MCF 10A (cell line): ENCODE data around the gene MPZL2. TPM values are rescaled to one million over a fixed set of nuclear protein-coding genes. Genes with fewer than 3 reads are reported as not detected.
A peak's percentile ranks its signal among the peaks of the same experiment; 100 is the strongest.

Experiments
- BruUV-seq: library from RNA; stranded (reverse); fragments of 400-500 nt; replicated peaks from 2 replicates; lab custom pipeline; 2021; lab: Mats Ljungman, UMichigan
- CTCF ChIA-PET: fragments of 300-600 bp; sonication (Branson Sonifier 250); formaldehyde crosslinking; extraction: SDS; loops from one replicate; lab custom pipeline; 2021; ENCODE audit warnings: antibody characterized with exemption, inconsistent platforms; lab: Yijun Ruan, JAX
- POLR2A ChIA-PET: fragments of 300-600, 350-650 bp; sonication (Branson Sonifier 250); formaldehyde crosslinking; extraction: SDS; loops from one replicate; lab custom pipeline; 2020; ENCODE audit warnings: antibody characterized with exemption, inconsistent platforms; lab: Yijun Ruan, JAX
- DNase-seq: peaks from one replicate; pipeline ENCODE4 v3.0.0-alpha.2; 2018; ENCODE audit not compliant: unreplicated experiment
- H3K27ac Mint-ChIP-seq: one replicate; pipeline ENCODE4 v1.8.0; 2022; ENCODE audit warnings: mild to moderate bottlenecking, low read depth, mixed read lengths; ENCODE audit not compliant: unreplicated experiment
- H3K27me3 Mint-ChIP-seq: one replicate; pipeline ENCODE4 v1.8.0; 2022; ENCODE audit warnings: mixed read lengths; ENCODE audit not compliant: insufficient read depth, unreplicated experiment
- H3K36me3 Mint-ChIP-seq: one replicate; pipeline ENCODE4 v1.8.0; 2022; ENCODE audit warnings: mild to moderate bottlenecking, moderate library complexity, mixed read lengths; ENCODE audit not compliant: insufficient read depth, unreplicated experiment
- H3K4me1 Mint-ChIP-seq: one replicate; pipeline ENCODE4 v1.8.0; 2022; ENCODE audit warnings: mixed read lengths; ENCODE audit not compliant: insufficient read depth, unreplicated experiment
- H3K4me3 Mint-ChIP-seq: one replicate; pipeline ENCODE4 v1.8.0; 2022; ENCODE audit warnings: mild to moderate bottlenecking, moderate library complexity, mixed read lengths; ENCODE audit not compliant: unreplicated experiment
- H3K9me3 Mint-ChIP-seq: one replicate; pipeline ENCODE4 v1.8.0; 2022; ENCODE audit warnings: mixed read lengths; ENCODE audit not compliant: unreplicated experiment
- intact Hi-C: fragments of 100-400 bp; cut with micrococcal nuclease; formaldehyde crosslinking; loops from 2 replicates; pipeline ENCODE4 v1.14.1; 2022
- total RNA-seq: library from RNA; stranded (reverse); gene quantifications from 2 replicates; pipeline ENCODE4 v1.2.3, GENCODE V29; 2022
- TF ChIP-seq, protein P1 (sequence below): fragments of 200-600 bp; IDR thresholded peaks from one replicate; pipeline ENCODE4 v1.8.0; 2022; ENCODE audit warnings: antibody characterized with exemption, mild to moderate bottlenecking; ENCODE audit not compliant: unreplicated experiment

Gene MPZL2
- total RNA-seq, 1 experiment from 2014 or later = 13.7 TPM

- Mint-ChIP-seq H3K27me3 (peaks cover 56% of the 10 kb centered on the region), H3K4me1 (no peaks in the 10 kb centered on the region), H3K4me3 (no peak overlapping the region), H3K36me3 (no peaks in the 10 kb centered on the region), H3K9me3 (no peaks in the 10 kb centered on the region), H3K27ac (no peak overlapping the region)
- POLR2A ChIA-PET = no interaction called here
- intact Hi-C loops = no loop called here
- TF ChIP-seq, protein P1, sequence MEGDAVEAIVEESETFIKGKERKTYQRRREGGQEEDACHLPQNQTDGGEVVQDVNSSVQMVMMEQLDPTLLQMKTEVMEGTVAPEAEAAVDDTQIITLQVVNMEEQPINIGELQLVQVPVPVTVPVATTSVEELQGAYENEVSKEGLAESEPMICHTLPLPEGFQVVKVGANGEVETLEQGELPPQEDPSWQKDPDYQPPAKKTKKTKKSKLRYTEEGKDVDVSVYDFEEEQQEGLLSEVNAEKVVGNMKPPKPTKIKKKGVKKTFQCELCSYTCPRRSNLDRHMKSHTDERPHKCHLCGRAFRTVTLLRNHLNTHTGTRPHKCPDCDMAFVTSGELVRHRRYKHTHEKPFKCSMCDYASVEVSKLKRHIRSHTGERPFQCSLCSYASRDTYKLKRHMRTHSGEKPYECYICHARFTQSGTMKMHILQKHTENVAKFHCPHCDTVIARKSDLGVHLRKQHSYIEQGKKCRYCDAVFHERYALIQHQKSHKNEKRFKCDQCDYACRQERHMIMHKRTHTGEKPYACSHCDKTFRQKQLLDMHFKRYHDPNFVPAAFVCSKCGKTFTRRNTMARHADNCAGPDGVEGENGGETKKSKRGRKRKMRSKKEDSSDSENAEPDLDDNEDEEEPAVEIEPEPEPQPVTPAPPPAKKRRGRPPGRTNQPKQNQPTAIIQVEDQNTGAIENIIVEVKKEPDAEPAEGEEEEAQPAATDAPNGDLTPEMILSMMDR = no peak
- CTCF ChIA-PET = interaction anchor here (1.0 to 2.6 kb wide), 2 partner anchors 14 to 83 kb away, joined by 4 to 18 read pairs; no protein-coding TSS in a partner anchor
- DNase-seq = no peak
- no TSS peak for BruUV-seq
Measured at GRCh38 chr11:118212781-118213191, 51.3 kb downstream of the MPZL2 start.

GRCh38 chr11:118212131-118212725, 51.9 kb downstream of the MPZL2 start:
- no TSS peak for BruUV-seq
- Mint-ChIP-seq H3K27ac (no peak overlapping the region), H3K36me3 (no peaks in the 10 kb centered on the region), H3K4me3 (no peak overlapping the region), H3K27me3 (peaks cover 60% of the 10 kb centered on the region), H3K4me1 (no peaks in the 10 kb centered on the region), H3K9me3 (no peaks in the 10 kb centered on the region)
- ChIA-PET POLR2A (interaction anchor here (1.9 to 2.2 kb wide), 2 partner anchors 39 to 52 kb away, joined by 11 to 12 read pairs; partner anchors contain the start of genes MPZL2 and MPZL3), CTCF (interaction anchor here (0.6 to 1.5 kb wide), 7 partner anchors 14 to 891 kb away, joined by 3 to 15 read pairs (median 3); no protein-coding TSS in a partner anchor)
- TF ChIP-seq, protein P1 = no peak
- intact Hi-C loops = no loop called here
- no peak for DNase-seq

GRCh38 chr11:118211006-118211405, 53.1 kb downstream of the MPZL2 start:
- CTCF ChIA-PET = interaction anchor here (0.7 to 1.5 kb wide), 7 partner anchors 10 to 89 kb away, joined by 3 to 15 read pairs (median 3); no protein-coding TSS in a partner anchor
- TF ChIP-seq, protein P1 = no peak

DNA sequence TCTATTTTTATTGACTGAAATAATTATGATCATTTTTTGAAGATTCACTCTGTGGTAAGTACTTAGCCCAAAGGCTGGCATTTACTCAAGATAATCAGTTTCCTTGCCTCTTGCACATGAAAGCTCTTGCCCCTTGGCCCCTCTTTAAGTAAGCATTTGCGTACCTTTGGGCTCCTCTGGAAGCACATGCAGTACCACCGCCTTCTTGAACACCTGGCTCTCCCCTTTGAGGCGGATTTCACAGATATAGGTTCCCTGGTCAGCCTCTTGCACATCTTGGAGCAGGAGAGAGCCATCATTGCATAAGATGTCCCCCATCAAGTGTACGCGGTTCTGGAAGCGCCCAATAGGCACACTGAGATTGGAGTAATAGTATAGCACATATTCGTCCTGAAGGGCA, 53.8 kb downstream of the MPZL2 start:
- Mint-ChIP-seq H3K27me3 (peaks cover 59% of the 10 kb centered on the region), H3K4me3 (no peak overlapping the region), H3K36me3 (no peaks in the 10 kb centered on the region), H3K9me3 (no peaks in the 10 kb centered on the region), H3K27ac (no peak overlapping the region), H3K4me1 (no peaks in the 10 kb centered on the region)
- no TSS peak for BruUV-seq
- POLR2A ChIA-PET = interaction anchor here (2.2 kb wide), 1 partner anchor 54 kb away, joined by 12 read pairs; the partner anchor contains the start of gene MPZL2
- CTCF ChIA-PET = no interaction called here
- DNase-seq = no peak
- TF ChIP-seq, protein P1 = no peak
- intact Hi-C loops = no loop called here

More at GRCh38 chr11:118211006-118211405, 53.1 kb downstream of the MPZL2 start:
- POLR2A ChIA-PET = interaction anchor here (0.9 to 2.2 kb wide), 3 partner anchors 11 to 53 kb away, joined by 4 to 12 read pairs (median 11); partner anchors contain the start of genes MPZL2 and MPZL3
- H3K9me3 Mint-ChIP-seq = no peaks in the 10 kb centered on the region
- H3K4me1 Mint-ChIP-seq = no peaks in the 10 kb centered on the region
- no peak overlapping the region for H3K4me3 Mint-ChIP-seq
- peak; percentile 38 for DNase-seq
- peaks cover 60% of the 10 kb centered on the region for H3K27me3 Mint-ChIP-seq
- no peaks in the 10 kb centered on the region for H3K36me3 Mint-ChIP-seq
- intact Hi-C loops = no loop called here
- BruUV-seq = no TSS peak
- H3K27ac Mint-ChIP-seq = no peak overlapping the region
